Measurements from ENCODE around the gene ZNF500. TPM values are rescaled to one million over a fixed set of nuclear protein-coding genes. Genes with fewer than 3 reads are reported as not detected.
A peak's percentile ranks its signal among the peaks of the same experiment; 100 is the strongest.

ZNF500 gene
- polyA plus RNA-seq, 1 donor from 2014 or later: 17.8 TPM

- Mint-ChIP-seq H3K4me3 (peak overlapping the region; percentile 86 to 95 (median 92)), H3K4me1 (peaks cover 9 to 12% (median 9%) of the 10 kb centered on the region in 3 donors)
These were observed 34.3 kb upstream of the ZNF500 start for GRCh38 chr16:4801051-4801961.

DNA sequence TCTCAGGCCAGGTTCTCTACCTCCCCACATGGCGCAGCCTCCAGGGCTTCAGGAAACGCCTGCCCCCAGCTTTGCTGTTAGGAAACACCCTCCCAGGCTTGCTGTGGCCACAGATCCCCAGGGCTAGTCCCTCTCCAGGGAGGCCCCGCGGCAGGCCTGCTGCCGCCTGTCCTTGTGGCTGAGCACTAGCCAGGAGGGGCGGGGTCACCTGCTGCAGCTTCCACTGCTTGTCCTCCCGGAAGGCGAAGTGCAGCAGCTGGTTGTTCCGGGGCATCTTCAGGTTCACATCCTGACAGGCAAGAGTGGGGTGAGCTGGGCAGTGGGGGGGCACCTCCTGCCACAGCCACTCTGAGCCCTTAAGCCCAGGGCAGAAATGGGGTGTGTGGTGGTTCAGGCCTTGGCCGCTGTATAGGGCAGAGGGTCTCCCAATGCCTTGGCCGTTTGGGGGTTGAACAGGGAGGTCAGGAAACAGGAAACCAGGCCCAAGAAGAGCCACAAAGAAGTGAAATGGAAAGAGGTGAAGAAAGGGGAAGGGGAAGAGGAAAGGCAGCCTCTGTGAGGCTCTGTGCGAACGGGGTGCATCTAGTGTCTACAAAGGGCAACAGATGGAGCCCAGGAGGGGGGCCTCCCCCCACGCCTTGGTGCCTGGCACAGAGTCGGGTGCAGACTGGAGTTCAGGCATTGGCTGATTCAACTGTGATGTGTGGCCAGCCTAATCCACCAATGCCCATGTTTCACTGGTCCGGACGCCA, 33.5 kb upstream of the ZNF500 start:
- Mint-ChIP-seq H3K27me3 (no peaks in the 10 kb centered on the region), H3K36me3 (no peaks in the 10 kb centered on the region), H3K9me3 (no peaks in the 10 kb centered on the region), H3K4me1 (peaks cover 9 to 12% (median 9%) of the 10 kb centered on the region in 3 donors), H3K27ac (peak overlapping the region in 1 of 3 donors; percentile 39), H3K4me3 (peak overlapping the region; percentile 54 to 90 (median 80))

More at GRCh38 chr16:4801051-4801961, 34.3 kb upstream of the ZNF500 start:
- Mint-ChIP-seq H3K27me3 (no peaks in the 10 kb centered on the region), H3K9me3 (no peaks in the 10 kb centered on the region), H3K27ac (peak overlapping the region; percentile 53 to 92 (median 91)), H3K36me3 (peaks cover 2% of the 10 kb centered on the region)

DNA sequence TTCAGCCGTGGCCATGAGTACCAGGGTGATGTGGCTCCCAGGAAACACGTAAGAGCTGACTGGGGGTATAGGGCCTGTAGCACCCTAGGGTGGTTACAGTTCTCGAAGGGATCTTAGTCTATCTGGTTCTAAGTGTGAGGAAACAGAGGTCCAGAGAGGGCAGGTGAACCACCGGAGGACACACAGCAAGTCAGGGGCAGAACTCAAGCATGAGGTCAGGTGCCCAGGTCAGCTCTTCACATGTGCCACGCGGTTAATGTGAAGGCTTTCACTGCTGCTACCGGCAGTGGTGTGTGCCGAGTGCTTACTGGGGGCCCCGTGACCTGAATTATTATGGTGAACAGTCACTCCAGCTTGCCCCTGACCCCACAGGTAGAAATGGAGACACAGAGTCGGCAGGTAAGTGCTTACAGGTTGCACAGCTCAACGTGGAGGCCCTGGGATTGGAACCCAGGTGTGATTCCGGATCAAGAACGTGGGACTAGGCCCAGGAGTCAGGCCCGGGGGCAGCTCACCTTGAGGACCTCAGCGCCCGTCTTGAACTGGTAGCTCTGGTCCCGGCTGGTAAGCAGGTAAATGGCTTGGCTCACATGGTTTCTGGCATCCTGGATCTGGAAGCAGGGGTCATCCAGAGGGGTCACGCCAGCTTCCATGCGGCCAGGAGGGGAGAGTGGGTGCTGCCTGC, 32.4 kb upstream of the ZNF500 start:
- Mint-ChIP-seq H3K27me3 (no peaks in the 10 kb centered on the region), H3K9me3 (no peaks in the 10 kb centered on the region), H3K4me3 (peak overlapping the region in 2 of 4 donors; percentile 43 to 61), H3K4me1 (peaks cover 9 to 12% (median 9%) of the 10 kb centered on the region in 3 donors), H3K27ac (no peak overlapping the region), H3K36me3 (no peaks in the 10 kb centered on the region)

GRCh38 chr16:4798456-4798855, 31.5 kb upstream of the ZNF500 start:
- Mint-ChIP-seq H3K36me3 (no peaks in the 10 kb centered on the region), H3K27me3 (no peaks in the 10 kb centered on the region), H3K27ac (no peak overlapping the region), H3K4me3 (peak overlapping the region in 1 of 4 donors; percentile 43), H3K4me1 (peaks cover 8 to 12% (median 9%) of the 10 kb centered on the region in 3 donors), H3K9me3 (no peaks in the 10 kb centered on the region)

DNA sequence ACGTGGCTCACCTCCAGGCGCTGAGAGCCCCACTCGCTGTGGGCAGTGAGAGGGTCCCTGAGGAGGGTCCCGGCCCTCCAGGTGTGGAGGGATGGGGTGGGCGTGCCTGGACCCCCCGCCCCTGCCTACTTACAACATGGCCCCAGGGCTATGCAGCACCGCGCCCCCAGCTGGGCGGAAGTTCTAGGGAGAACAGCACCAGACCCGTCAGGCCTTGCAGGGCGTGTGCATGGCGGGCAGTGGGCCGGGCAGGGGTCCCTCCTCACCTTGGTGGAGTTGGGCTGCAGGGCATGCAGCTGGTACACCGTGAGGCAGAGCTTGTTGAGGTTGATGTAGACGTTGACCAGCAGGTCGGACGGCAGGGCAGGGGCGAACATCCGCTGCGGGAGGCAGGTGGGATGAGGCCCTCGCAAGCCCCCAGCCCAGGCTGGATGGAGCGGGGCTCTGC, 30.9 kb upstream of the ZNF500 start:
- no peak overlapping the region for H3K27ac Mint-ChIP-seq
- H3K9me3 Mint-ChIP-seq: no peaks in the 10 kb centered on the region
- H3K27me3 Mint-ChIP-seq: no peaks in the 10 kb centered on the region
- peaks cover 5 to 8% (median 6%) of the 10 kb centered on the region in 3 donors for H3K4me1 Mint-ChIP-seq
- no peak overlapping the region for H3K4me3 Mint-ChIP-seq
- no peaks in the 10 kb centered on the region for H3K36me3 Mint-ChIP-seq

DNA sequence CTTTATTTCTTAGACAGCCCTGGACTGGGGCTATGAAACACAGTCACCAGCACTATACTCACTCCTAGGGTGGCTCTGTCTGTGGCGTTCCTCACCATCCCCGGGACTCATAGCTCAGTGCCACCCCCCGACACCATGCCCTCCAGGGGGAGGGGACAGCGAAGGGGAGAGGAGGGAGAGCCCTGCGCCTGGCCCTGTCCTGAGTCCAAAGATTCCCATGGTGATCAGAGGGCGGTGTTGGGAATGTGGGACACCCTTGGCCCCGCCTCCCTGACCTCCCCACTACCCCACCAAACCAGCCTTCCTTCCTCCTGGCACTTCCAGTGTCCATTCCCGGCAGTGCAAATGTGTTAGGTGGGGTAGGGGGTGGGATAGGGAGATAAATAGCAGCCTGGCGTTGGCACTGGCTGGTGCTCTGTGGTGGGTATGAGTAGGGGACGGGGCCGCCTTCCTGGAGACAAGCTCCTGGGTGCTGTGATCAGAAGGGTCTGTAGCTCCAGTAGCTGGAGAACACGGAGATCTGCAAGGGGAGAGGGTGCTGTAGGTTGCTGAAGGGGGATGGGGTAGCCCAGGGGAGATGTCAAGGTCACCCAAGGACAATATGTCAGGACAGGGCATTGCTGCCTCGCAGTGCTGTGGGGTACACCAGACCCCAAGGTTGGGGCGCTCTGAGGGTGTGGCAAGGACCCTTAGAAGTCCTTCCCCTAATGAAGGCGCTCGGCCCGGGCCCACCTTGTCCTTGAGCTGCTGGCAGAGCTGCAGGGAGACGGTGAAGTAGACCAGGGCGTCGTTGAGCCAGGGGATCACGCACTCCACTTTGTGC, 30.2 kb upstream of the ZNF500 start:
- Mint-ChIP-seq H3K27me3 (no peaks in the 10 kb centered on the region), H3K9me3 (no peaks in the 10 kb centered on the region), H3K4me1 (peaks cover 5 to 8% (median 5%) of the 10 kb centered on the region in 3 donors), H3K27ac (peak overlapping the region in 1 of 3 donors; percentile 5), H3K36me3 (no peaks in the 10 kb centered on the region), H3K4me3 (no peak overlapping the region)

- Mint-ChIP-seq H3K4me3 (no peak overlapping the region), H3K27ac (no peak overlapping the region), H3K9me3 (no peaks in the 10 kb centered on the region), H3K27me3 (peaks cover 3% of the 10 kb centered on the region), H3K4me1 (peaks cover 0 to 8% (median 4%) of the 10 kb centered on the region in 3 donors), H3K36me3 (no peaks in the 10 kb centered on the region)
These were observed 29.0 kb upstream of the ZNF500 start for GRCh38 chr16:4795828-4796572.

GRCh38 chr16:4795181-4795827, 28.3 kb upstream of the ZNF500 start, which contains the start of gene SMIM22:
Gene SMIM22 (plus strand): TSS chr16:4795369. CDS start chr16:4795735, 366 bp downstream.
- H3K4me3 Mint-ChIP-seq: no peak within 1 kb of the TSS
- peaks cover 3% of the 10 kb centered on the region for H3K27me3 Mint-ChIP-seq
- H3K9me3 Mint-ChIP-seq: no peaks in the 10 kb centered on the region

GRCh38 chr16:4792951-4793513, 26.1 kb upstream of the ZNF500 start:
- no peak overlapping the region for H3K4me3 Mint-ChIP-seq

More at GRCh38 chr16:4795181-4795827, 28.3 kb upstream of the ZNF500 start, which contains the start of gene SMIM22:
- Mint-ChIP-seq H3K36me3 (no peaks in the 10 kb centered on the region), H3K27ac (no peak within 1 kb of the TSS), H3K4me1 (peaks cover 0 to 2% (median under 1%) of the 10 kb centered on the region in 3 donors)

DNA sequence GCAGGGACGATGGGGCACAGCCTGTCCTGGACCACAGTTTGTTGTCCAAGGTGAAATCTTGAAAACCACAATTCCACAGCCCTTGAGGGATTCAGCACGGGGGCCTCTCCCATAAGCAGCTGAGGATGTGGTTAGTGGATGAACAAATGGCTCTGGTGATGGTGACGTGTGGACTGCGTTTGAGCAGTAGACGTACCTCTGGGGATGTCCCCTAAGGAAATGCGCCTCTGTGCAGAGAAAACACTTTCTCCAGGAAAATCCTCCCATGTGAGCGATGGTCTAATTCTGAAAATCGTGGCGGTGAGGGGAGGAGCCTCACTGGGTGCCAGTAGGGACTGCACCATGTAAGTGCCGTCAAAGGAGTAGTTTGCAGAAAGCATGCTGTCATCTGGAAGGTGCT, 23.9 kb upstream of the ZNF500 start:
- H3K4me1 Mint-ChIP-seq: peaks cover 0 to 1% (median 0%) of the 10 kb centered on the region in 3 donors
- no peaks in the 10 kb centered on the region for H3K9me3 Mint-ChIP-seq
- no peak overlapping the region for H3K4me3 Mint-ChIP-seq
- no peak overlapping the region for H3K27ac Mint-ChIP-seq
- no peaks in the 10 kb centered on the region for H3K36me3 Mint-ChIP-seq
- peaks cover 3% of the 10 kb centered on the region for H3K27me3 Mint-ChIP-seq

More at GRCh38 chr16:4792951-4793513, 26.1 kb upstream of the ZNF500 start:
- H3K9me3 Mint-ChIP-seq: no peaks in the 10 kb centered on the region
- H3K27ac Mint-ChIP-seq: no peak overlapping the region
- H3K4me1 Mint-ChIP-seq: peaks cover 0 to under 1% (median 0%) of the 10 kb centered on the region in 3 donors
- H3K36me3 Mint-ChIP-seq: no peaks in the 10 kb centered on the region
- H3K27me3 Mint-ChIP-seq: peaks cover 3% of the 10 kb centered on the region

- Mint-ChIP-seq H3K27ac (no peak overlapping the region), H3K27me3 (peaks cover 3% of the 10 kb centered on the region), H3K4me1 (peaks cover 0 to 1% (median 0%) of the 10 kb centered on the region in 3 donors), H3K4me3 (no peak overlapping the region), H3K9me3 (no peaks in the 10 kb centered on the region), H3K36me3 (no peaks in the 10 kb centered on the region)
These were observed 23.3 kb upstream of the ZNF500 start for GRCh38 chr16:4790261-4790660.

- Mint-ChIP-seq H3K27ac (no peak overlapping the region), H3K4me3 (no peak overlapping the region), H3K27me3 (peaks cover 5% of the 10 kb centered on the region), H3K4me1 (peaks cover 0 to 1% (median 0%) of the 10 kb centered on the region in 3 donors), H3K9me3 (no peaks in the 10 kb centered on the region), H3K36me3 (no peaks in the 10 kb centered on the region)
These were observed 21.9 kb upstream of the ZNF500 start for GRCh38 chr16:4788910-4789309.

All from IgD-negative memory B cell (primary cell).